ENCODE results near the gene EDARADD. TPM values are rescaled to one million over a fixed set of nuclear protein-coding genes. Genes with fewer than 3 reads are reported as not detected.

EDARADD gene
- total RNA-seq, 4 donors from 2014 or later = 8.4 to 11.8 (median 8.8) TPM

GRCh38 chr1:236526079-236526478, 132.0 kb downstream of the EDARADD start:
- H3K4me3 ChIP-seq (replicated peaks in 1 of 3) = no peak overlapping the region
- TF ChIP-seq, protein P1, sequence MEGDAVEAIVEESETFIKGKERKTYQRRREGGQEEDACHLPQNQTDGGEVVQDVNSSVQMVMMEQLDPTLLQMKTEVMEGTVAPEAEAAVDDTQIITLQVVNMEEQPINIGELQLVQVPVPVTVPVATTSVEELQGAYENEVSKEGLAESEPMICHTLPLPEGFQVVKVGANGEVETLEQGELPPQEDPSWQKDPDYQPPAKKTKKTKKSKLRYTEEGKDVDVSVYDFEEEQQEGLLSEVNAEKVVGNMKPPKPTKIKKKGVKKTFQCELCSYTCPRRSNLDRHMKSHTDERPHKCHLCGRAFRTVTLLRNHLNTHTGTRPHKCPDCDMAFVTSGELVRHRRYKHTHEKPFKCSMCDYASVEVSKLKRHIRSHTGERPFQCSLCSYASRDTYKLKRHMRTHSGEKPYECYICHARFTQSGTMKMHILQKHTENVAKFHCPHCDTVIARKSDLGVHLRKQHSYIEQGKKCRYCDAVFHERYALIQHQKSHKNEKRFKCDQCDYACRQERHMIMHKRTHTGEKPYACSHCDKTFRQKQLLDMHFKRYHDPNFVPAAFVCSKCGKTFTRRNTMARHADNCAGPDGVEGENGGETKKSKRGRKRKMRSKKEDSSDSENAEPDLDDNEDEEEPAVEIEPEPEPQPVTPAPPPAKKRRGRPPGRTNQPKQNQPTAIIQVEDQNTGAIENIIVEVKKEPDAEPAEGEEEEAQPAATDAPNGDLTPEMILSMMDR (IDR thresholded peaks at IDR 0.05) = no peak
- no peak for TF ChIP-seq POLR2A (IDR thresholded peaks at IDR 0.05)
- H3K36me3 ChIP-seq = peaks cover 0 to 11% of the 10 kb centered on the region in 2 donors
- H3K9me3 ChIP-seq = no peaks in the 10 kb centered on the region
- intact Hi-C loops (cut with DNase I) = loop anchor here (10.0 kb wide), 1 partner anchor 421 kb away; no protein-coding TSS in a partner anchor
- no peak overlapping the region for H3K27ac ChIP-seq
- WGBS, 2 donors = 85 to 90% methylated on average over 3 of the region's 3 CpGs
- H3K4me1 ChIP-seq = peaks cover 6 to 15% of the 10 kb centered on the region in 2 donors
- H3K27me3 ChIP-seq = no peaks in the 10 kb centered on the region
- DNase-seq = no peak

DNA sequence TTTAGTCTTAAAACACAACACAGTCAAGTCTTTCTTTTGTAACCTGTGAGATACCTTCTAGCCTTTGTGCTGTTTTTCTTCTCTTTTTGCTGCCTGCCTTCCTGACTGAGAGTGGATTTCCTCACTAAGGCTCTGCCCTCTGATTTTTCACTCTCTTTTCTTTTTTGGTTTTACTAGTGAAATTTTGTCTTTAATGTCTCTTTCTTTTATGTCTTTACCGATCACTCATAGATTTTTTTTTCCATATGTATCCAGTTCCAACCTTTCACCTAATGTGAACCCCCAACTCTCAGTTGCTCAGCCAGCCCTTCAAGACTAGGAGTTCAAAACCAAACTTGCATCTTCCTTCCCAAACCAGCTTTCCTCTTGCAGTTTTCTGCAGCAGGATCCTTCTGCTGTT, 136.2 kb downstream of the EDARADD start:
- TF ChIP-seq POLR2A (IDR thresholded peaks at IDR 0.05) = no peak
- TF ChIP-seq, protein P1 (IDR thresholded peaks at IDR 0.05) = no peak
- no peaks in the 10 kb centered on the region for H3K27me3 ChIP-seq
- WGBS, 2 donors = 90 to 96% methylated on average over 1 of the region's 1 CpG
- H3K9me3 ChIP-seq = no peaks in the 10 kb centered on the region
- H3K36me3 ChIP-seq = peaks cover 0 to 14% of the 10 kb centered on the region in 2 donors
- intact Hi-C loops (cut with DNase I) = no loop called here
- H3K4me1 ChIP-seq = peaks cover 0 to under 1% of the 10 kb centered on the region in 2 donors
- H3K4me3 ChIP-seq (replicated peaks in 1 of 3) = no peak overlapping the region
- no peak for DNase-seq
- no peak overlapping the region for H3K27ac ChIP-seq

- Histone ChIP-seq H3K27ac (no peak overlapping the region), H3K4me1 (no peaks in the 10 kb centered on the region), H3K9me3 (no peaks in the 10 kb centered on the region), H3K4me3 (replicated peaks in 1 of 3) (no peak overlapping the region), H3K27me3 (no peaks in the 10 kb centered on the region), H3K36me3 (peaks cover 0 to 14% of the 10 kb centered on the region in 2 donors)
- WGBS, 2 donors = 79 to 85% methylated on average over 5 of the region's 5 CpGs
- DNase-seq = no peak
- intact Hi-C loops (cut with DNase I) = no loop called here
- TF ChIP-seq, protein P1 (IDR thresholded peaks at IDR 0.05) = no peak
- no peak for TF ChIP-seq POLR2A (IDR thresholded peaks at IDR 0.05)
Observed at GRCh38 chr1:236530959-236531358, 136.9 kb downstream of the EDARADD start.

DNA sequence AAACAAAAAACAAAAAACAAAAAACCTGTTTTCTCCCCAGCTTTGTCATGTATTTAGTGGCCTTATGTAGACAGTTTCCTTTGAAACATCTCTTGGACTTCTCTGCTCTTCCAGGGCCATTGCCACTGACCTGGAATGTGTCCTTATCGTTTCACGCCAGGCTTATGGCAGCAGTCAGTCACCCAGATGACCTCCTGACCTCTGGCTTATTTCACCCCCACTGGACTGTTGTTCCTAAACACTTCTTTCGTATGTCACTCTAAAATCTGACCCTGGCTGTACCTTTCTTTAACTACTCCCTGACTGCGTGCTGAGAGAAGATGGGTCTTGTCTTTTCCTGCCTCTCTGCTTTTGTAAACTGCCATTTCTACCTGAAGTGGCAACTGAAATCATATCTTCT, 138.8 kb downstream of the EDARADD start:
- Histone ChIP-seq H3K27ac (no peak overlapping the region), H3K27me3 (no peaks in the 10 kb centered on the region), H3K9me3 (no peaks in the 10 kb centered on the region), H3K36me3 (peaks cover 0 to 2% of the 10 kb centered on the region in 2 donors), H3K4me3 (replicated peaks in 1 of 3) (no peak overlapping the region), H3K4me1 (no peaks in the 10 kb centered on the region)
- DNase-seq = no peak
- intact Hi-C loops (cut with DNase I) = no loop called here
- TF ChIP-seq, protein P1 (IDR thresholded peaks at IDR 0.05) = no peak
- TF ChIP-seq POLR2A (IDR thresholded peaks at IDR 0.05) = no peak
- WGBS, 2 donors = 83 to 91% methylated on average over 4 of the region's 4 CpGs

DNA sequence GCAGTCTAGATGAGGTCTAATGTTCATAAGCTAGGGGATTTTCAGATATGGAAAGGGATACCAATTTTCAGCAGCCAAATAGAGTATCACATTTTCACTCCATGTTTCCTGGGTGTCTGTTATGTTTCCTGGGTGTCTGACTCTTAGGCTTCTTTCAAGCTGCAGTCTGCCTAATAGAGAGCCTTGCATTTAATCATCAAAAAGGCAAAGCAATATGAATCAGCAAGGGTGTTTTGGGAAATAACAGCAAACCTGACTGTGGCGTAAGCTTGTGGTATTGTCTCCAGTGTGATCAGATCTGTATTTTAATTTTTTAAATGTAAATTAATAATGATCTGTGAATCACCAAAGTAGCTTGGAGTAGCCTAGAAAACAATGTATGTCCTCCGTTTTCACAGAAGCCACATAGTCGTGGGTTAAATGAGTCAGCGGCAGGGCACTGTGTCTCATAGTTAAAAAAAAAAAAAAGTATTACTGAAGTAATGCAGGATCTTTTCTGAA, 140.1 kb downstream of the EDARADD start:
- H3K27ac ChIP-seq = no peak overlapping the region
- 82 to 87% methylated on average over 4 of the region's 4 CpGs for WGBS, 2 donors
- no peak for DNase-seq
- no peak for TF ChIP-seq POLR2A (IDR thresholded peaks at IDR 0.05)
- TF ChIP-seq, protein P1 (IDR thresholded peaks at IDR 0.05) = no peak
- no peaks in the 10 kb centered on the region for H3K9me3 ChIP-seq
- H3K36me3 ChIP-seq = peaks cover 13 to 15% of the 10 kb centered on the region in 2 donors
- intact Hi-C loops (cut with DNase I) = no loop called here
- H3K27me3 ChIP-seq = no peaks in the 10 kb centered on the region
- H3K4me3 ChIP-seq (replicated peaks in 1 of 3) = no peak overlapping the region
- H3K4me1 ChIP-seq = no peaks in the 10 kb centered on the region

Other genes with a start within 250 kb of the EDARADD start
- 10 to 100 TPM; 29.8 to 60.1 (median 38.3) TPM for gene ERO1B, start 112.3 kb upstream of the EDARADD start, total RNA-seq
- gene LGALS8, start 129.7 kb downstream of the EDARADD start, total RNA-seq = 10 to 100 TPM; 61.8 to 94.2 (median 79.2) TPM
- gene HEATR1, start 210.2 kb downstream of the EDARADD start, total RNA-seq = 10 to 100 TPM; 23.0 to 37.5 (median 25.5) TPM

Data from thyroid gland (tissue), 4 donors.